Upper lobe of left lung (tissue), 4 donors: Measurements from ENCODE around the gene CLVS2.

Experiments
- EP300 ChIP-seq, 4 donors: sonication (generic); formaldehyde crosslinking; IDR thresholded peaks; one replicate each; pipeline ENCODE4 v1.5.1; 2017; ENCODE audit warnings: antibody characterized with exemption in 4 of 4, control low read depth in 2 of 4
- TF ChIP-seq, protein P1 (sequence below), 6 experiments: fragments of 450-650 bp in 4 of 6; fragments of 200-600 bp in 2 of 6; sonication (generic) in 2 of 6; IDR thresholded peaks; one replicate each; pipeline ENCODE4 v1.5.1; 2016 to 2019; ENCODE audit warnings: antibody characterized with exemption in 6 of 6

DNA sequence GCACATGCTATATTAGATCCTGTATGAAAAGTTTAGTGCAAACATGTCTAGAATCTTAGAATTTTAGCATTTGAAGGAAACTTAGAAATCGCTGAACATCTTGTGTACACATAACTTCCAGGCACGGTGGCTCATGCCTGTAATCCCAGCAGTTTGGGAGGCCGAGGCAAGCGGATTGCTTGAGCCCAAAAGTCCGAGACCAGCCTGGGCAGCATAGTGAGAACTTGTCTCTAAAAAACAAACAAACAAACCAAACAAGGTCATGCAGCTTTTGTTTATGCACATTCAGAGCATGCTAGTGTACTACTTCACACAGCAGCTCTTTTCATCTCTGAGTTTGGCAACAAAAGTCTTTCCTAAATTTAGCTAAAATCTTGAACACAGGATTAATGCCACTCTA, 32.2 kb downstream of the CLVS2 start:
- TF ChIP-seq, protein P1, sequence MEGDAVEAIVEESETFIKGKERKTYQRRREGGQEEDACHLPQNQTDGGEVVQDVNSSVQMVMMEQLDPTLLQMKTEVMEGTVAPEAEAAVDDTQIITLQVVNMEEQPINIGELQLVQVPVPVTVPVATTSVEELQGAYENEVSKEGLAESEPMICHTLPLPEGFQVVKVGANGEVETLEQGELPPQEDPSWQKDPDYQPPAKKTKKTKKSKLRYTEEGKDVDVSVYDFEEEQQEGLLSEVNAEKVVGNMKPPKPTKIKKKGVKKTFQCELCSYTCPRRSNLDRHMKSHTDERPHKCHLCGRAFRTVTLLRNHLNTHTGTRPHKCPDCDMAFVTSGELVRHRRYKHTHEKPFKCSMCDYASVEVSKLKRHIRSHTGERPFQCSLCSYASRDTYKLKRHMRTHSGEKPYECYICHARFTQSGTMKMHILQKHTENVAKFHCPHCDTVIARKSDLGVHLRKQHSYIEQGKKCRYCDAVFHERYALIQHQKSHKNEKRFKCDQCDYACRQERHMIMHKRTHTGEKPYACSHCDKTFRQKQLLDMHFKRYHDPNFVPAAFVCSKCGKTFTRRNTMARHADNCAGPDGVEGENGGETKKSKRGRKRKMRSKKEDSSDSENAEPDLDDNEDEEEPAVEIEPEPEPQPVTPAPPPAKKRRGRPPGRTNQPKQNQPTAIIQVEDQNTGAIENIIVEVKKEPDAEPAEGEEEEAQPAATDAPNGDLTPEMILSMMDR (IDR thresholded peaks at IDR 0.05): no peak
- no peak for TF ChIP-seq EP300 (IDR thresholded peaks at IDR 0.05)
